Measurements from ENCODE around the gene ADAM22. TPM values are rescaled to one million over a fixed set of nuclear protein-coding genes. Genes with fewer than 3 reads are reported as not detected.

Gene ADAM22
- polyA plus RNA-seq, 1 of the 3 experiments (the other 2 are of a cell fraction) = 3.0 TPM

DNA sequence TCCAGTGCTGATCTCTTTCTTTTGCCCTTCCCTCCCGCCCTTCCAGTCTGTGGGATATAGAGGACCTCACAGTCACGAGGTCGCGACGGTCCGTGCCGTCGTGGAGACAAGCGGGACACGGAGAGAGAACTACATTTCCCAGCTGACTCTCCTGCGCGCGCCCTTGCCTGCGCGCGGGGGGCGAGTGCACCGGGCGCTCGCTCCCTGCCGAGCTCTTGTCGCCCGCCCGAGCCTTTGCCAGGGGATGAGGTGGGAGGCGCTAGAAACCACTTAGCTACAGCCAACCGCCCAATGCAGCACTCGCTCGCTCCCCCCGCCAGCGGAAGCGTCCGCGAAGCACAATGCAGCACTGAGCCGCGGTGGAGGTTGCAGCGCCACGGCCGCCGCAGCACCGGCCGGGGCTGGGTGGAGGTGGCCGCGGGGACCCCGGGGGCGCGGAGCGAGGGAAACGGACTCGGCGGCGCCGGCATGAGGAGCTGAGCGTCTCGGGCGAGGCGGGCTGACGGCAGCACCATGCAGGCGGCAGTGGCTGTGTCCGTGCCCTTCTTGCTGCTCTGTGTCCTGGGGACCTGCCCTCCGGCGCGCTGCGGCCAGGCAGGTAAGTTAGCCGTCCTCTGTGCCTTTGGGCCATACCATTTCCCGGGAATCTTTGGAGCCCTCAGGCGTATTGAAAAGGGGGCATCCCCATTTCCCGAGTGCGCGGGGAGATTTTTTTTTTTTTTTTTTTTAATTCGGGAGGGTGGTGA lies at the start of gene ADAM22 (continued):
- TF ChIP-seq, protein P1, sequence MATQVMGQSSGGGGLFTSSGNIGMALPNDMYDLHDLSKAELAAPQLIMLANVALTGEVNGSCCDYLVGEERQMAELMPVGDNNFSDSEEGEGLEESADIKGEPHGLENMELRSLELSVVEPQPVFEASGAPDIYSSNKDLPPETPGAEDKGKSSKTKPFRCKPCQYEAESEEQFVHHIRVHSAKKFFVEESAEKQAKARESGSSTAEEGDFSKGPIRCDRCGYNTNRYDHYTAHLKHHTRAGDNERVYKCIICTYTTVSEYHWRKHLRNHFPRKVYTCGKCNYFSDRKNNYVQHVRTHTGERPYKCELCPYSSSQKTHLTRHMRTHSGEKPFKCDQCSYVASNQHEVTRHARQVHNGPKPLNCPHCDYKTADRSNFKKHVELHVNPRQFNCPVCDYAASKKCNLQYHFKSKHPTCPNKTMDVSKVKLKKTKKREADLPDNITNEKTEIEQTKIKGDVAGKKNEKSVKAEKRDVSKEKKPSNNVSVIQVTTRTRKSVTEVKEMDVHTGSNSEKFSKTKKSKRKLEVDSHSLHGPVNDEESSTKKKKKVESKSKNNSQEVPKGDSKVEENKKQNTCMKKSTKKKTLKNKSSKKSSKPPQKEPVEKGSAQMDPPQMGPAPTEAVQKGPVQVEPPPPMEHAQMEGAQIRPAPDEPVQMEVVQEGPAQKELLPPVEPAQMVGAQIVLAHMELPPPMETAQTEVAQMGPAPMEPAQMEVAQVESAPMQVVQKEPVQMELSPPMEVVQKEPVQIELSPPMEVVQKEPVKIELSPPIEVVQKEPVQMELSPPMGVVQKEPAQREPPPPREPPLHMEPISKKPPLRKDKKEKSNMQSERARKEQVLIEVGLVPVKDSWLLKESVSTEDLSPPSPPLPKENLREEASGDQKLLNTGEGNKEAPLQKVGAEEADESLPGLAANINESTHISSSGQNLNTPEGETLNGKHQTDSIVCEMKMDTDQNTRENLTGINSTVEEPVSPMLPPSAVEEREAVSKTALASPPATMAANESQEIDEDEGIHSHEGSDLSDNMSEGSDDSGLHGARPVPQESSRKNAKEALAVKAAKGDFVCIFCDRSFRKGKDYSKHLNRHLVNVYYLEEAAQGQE (IDR thresholded peaks at IDR 0.05; ENCODE audit: low read depth, low read length) = 0 out of 2 replicates have a peak, but pooled peaks have one; percentile 26
- TF ChIP-seq NRF1 (IDR thresholded peaks at IDR 0.05; ENCODE audit: low read depth, low read length) = peak; percentile 78
- no peak for TF ChIP-seq JUND (IDR thresholded peaks at IDR 0.05)
- no peak for TF ChIP-seq MEF2A (IDR thresholded peaks at IDR 0.05; ENCODE audit: borderline replicate concordance, low read depth)
- TF ChIP-seq, protein P2, sequence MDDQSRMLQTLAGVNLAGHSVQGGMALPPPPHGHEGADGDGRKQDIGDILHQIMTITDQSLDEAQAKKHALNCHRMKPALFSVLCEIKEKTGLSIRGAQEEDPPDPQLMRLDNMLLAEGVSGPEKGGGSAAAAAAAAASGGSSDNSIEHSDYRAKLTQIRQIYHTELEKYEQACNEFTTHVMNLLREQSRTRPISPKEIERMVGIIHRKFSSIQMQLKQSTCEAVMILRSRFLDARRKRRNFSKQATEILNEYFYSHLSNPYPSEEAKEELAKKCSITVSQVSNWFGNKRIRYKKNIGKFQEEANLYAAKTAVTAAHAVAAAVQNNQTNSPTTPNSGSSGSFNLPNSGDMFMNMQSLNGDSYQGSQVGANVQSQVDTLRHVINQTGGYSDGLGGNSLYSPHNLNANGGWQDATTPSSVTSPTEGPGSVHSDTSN (IDR thresholded peaks at IDR 0.05) = peak; percentile 25; the same call in 1 of the 2 replicates
- no peak for TF ChIP-seq FOXM1 (IDR thresholded peaks at IDR 0.05; ENCODE audit: low read depth)
- TF ChIP-seq SMC3 (IDR thresholded peaks at IDR 0.05; ENCODE audit: low read depth, low read length) = peak; percentile 51; the same call in 1 of the 2 replicates
- peak; percentile 22 to 60; a peak in 2 of 4 replicates for TF ChIP-seq EP300 (IDR thresholded peaks at IDR 0.05; ENCODE audit: borderline replicate concordance in 1 of 2, low read depth in 1 of 2, low read length in 1 of 2)
- peak; percentile 85 for TF ChIP-seq TAF1 (IDR thresholded peaks at IDR 0.05; ENCODE audit: borderline replicate concordance, low read depth, low read length)
- no peak for TF ChIP-seq YY1 (IDR thresholded peaks at IDR 0.05; ENCODE audit: low read depth)

DNA sequence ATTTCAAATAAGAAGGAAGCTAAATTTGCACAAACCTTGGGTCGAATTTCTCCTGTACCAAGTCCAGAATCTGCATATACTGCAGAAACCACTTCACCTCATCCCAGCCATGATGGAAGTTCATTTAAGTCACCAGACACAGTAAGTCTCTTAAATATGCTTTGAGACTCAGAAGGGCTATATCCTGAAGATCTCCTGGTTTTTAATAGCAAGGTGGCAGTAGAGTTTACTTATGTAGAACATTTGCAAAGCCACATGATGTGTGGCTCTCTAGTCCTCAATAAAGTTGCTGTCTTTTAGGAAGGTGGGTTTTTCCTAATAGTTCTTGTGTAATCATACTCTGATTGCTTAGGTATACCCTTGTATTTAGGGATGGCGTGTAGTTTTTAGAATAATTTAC lies 49.0 kb upstream of the ADAM22 start:
- Histone ChIP-seq H3K9me3 (no peaks in the 10 kb centered on the region), H3K4me3 (ENCODE audit: low read depth in 2 of 2, low read length in 1 of 2) (no peak overlapping the region), H3K27ac (ENCODE audit: low read depth in 2 of 2, low read length in 1 of 2) (peak overlapping the region in 1 of 2 experiments; percentile 16; a peak in 1 of 4 replicates), H3F3A (replicated peaks; ENCODE audit: insufficient read depth) (peaks cover 9% of the 10 kb centered on the region), H3K27me3 (ENCODE audit: insufficient read depth) (no peaks in the 10 kb centered on the region), H4K20me1 (ENCODE audit: insufficient read depth) (no peaks in the 10 kb centered on the region; the same call in 1 of the 2 replicates), H3K4me2 (no peak overlapping the region), H3K36me3 (replicated peaks in 1 of 2; ENCODE audit: control insufficient read depth in 1 of 2, insufficient read depth in 2 of 2, low read length in 1 of 2) (peaks cover 56 to 59% of the 10 kb centered on the region in 2 experiments), H3K79me2 (ENCODE audit: insufficient read depth) (peaks cover 86% of the 10 kb centered on the region), H3K9me2 (no peaks in the 10 kb centered on the region), H2AFZ (ENCODE audit: low read depth) (no peak overlapping the region), H3K9ac (no peak overlapping the region), H3K4me1 (ENCODE audit: control insufficient read depth in 1 of 2, insufficient read depth in 2 of 2, low read depth in 1 of 2, low read length in 1 of 2) (peaks cover 0 to 5% of the 10 kb centered on the region in 2 experiments; a peak in 2 of 4 replicates)
- ChIA-PET POLR2A (no interaction called here), CTCF (interaction anchor here (0.9 to 4.7 kb wide), 6 partner anchors 10 to 572 kb away, joined by 3 to 48 read pairs (median 4); no protein-coding TSS in a partner anchor)
- DNase-seq = no peak
- 95% methylated on average over 2 of the region's 2 CpGs for WGBS (ENCODE audit: low lambda C conversion rate)
- TF ChIP-seq FOXM1 (IDR thresholded peaks at IDR 0.05; ENCODE audit: low read depth) (no peak), EZH2phosphoT487 (IDR thresholded peaks at IDR 0.05; ENCODE audit: borderline replicate concordance, low read depth) (no peak), MEF2A (IDR thresholded peaks at IDR 0.05; ENCODE audit: borderline replicate concordance, low read depth) (no peak), TCF12 (IDR thresholded peaks at IDR 0.05) (no peak), YY1 (IDR thresholded peaks at IDR 0.05; ENCODE audit: low read depth) (no peak), RCOR1 (IDR thresholded peaks at IDR 0.05; ENCODE audit: low read length) (no peak), RFX5 (IDR thresholded peaks at IDR 0.05; ENCODE audit: low read length) (no peak)
- TF ChIP-seq, protein P3, sequence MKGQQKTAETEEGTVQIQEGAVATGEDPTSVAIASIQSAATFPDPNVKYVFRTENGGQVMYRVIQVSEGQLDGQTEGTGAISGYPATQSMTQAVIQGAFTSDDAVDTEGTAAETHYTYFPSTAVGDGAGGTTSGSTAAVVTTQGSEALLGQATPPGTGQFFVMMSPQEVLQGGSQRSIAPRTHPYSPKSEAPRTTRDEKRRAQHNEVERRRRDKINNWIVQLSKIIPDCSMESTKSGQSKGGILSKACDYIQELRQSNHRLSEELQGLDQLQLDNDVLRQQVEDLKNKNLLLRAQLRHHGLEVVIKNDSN (IDR thresholded peaks at IDR 0.05; ENCODE audit: borderline replicate concordance, low read depth) = no peak
- TF ChIP-seq, protein P1 (IDR thresholded peaks at IDR 0.05; ENCODE audit: low read depth, low read length) = no peak
- TF ChIP-seq, protein P4, sequence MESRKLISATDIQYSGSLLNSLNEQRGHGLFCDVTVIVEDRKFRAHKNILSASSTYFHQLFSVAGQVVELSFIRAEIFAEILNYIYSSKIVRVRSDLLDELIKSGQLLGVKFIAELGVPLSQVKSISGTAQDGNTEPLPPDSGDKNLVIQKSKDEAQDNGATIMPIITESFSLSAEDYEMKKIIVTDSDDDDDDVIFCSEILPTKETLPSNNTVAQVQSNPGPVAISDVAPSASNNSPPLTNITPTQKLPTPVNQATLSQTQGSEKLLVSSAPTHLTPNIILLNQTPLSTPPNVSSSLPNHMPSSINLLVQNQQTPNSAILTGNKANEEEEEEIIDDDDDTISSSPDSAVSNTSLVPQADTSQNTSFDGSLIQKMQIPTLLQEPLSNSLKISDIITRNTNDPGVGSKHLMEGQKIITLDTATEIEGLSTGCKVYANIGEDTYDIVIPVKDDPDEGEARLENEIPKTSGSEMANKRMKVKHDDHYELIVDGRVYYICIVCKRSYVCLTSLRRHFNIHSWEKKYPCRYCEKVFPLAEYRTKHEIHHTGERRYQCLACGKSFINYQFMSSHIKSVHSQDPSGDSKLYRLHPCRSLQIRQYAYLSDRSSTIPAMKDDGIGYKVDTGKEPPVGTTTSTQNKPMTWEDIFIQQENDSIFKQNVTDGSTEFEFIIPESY (IDR thresholded peaks at IDR 0.05; ENCODE audit: borderline replicate concordance, low read depth) = no peak
- TF ChIP-seq, protein P2 (IDR thresholded peaks at IDR 0.05) = no peak

All from SK-N-SH (cell line).